Measurements from ENCODE around the gene ASMTL.

ASMTL gene

DNA sequence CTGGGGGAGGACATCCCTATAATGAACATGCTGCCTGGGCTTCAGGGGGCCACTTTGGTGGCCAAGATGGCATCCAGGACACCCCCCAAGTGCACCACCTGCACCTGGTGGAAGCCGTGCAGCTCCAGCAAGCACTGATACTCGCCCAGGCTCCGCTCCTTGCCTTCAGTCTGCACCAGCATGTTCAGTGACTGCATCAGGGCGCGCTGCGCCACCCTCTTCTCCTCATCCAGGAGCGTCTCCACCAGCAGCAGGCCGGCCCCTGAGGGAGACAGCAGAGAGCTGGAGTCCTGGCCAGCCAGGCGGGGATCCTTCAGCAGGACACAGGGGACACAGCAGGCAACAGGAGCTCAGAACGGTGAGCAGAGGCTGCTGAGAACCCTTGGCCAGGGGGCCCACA lies 49.5 kb downstream of the ASMTL start:
- DNase-seq (ENCODE audit: low spot score), result no peak

- no peak for DNase-seq (ENCODE audit: low spot score)
These were observed 50.9 kb downstream of the ASMTL start for GRCh38 chrX:1401611-1402430.

- no peak for DNase-seq (ENCODE audit: low spot score)
These were observed 51.8 kb downstream of the ASMTL start for GRCh38 chrX:1400742-1401471.

DNA sequence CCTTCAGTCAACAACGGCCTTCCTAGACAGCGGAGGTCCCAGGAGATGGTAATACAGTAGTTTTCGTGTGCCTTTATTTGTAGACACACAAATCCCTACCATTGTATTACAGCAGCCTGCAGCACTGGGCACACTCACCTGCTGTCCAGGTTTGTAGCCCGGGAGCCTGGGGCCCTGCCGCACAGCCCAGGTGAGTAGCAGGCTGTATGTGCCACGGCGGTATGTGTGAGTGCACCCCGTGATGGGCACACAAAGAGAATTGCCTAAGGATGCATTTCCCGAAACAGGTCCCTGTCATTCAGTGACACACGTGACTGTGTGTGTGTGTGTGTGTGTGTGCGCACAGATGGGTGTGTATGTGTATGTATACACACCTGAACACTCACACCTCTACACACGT lies 52.7 kb downstream of the ASMTL start:
- DNase-seq (ENCODE audit: low spot score), result no peak

DNA sequence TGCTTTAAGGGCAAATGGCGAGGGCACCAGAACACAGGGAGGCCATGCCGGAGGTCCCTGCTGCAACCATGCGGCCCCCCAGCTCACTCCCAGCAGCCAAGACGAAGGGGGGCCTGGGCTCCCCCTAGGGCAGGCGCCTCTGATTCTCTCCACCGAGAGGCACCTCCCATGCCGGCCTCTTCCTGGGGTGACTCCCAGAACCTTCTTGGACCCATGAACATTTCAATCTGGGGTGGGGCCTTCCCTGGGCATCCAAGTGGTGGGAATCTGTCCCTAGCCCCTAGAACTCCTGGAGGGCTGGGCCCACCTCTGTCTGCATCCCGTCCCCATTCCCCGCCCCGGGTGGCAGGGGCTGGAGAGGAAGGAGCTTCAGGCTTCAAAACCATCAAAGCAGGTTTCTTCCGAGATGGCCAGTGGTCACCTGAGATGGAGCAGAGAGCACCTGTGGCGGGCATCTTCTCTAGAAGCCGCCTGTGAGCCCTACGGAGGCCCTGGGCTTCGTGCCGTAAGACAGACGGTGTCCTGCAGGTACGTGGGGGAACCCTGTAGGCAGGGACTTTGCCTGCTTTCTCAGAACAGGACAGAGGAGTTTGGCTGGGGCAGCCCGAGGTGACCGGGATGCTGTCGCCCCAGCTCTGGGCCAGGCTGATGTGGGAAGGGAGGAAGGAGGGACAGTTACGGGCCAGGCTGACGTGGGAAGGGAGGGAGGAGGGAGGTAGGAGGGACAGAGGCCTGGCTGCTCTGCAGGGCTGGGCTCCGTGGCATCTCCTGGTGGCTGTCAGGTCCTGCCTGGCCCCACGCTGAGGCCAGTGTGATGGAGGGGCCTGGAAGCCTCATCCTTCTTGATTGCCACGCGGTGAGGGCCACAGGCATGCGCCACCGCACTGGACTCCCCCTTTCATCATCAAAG lies 54.0 kb downstream of the ASMTL start:
- DNase-seq (ENCODE audit: low spot score), result no peak

- no peak for DNase-seq (ENCODE audit: low spot score)
These were observed 55.1 kb downstream of the ASMTL start for GRCh38 chrX:1397441-1398270.

GRCh38 chrX:1397001-1397400 lies 55.7 kb downstream of the ASMTL start:
- DNase-seq (ENCODE audit: low spot score), result no peak

- no peak for DNase-seq (ENCODE audit: low spot score)
These were observed 57.0 kb downstream of the ASMTL start for GRCh38 chrX:1395646-1396216.

DNA sequence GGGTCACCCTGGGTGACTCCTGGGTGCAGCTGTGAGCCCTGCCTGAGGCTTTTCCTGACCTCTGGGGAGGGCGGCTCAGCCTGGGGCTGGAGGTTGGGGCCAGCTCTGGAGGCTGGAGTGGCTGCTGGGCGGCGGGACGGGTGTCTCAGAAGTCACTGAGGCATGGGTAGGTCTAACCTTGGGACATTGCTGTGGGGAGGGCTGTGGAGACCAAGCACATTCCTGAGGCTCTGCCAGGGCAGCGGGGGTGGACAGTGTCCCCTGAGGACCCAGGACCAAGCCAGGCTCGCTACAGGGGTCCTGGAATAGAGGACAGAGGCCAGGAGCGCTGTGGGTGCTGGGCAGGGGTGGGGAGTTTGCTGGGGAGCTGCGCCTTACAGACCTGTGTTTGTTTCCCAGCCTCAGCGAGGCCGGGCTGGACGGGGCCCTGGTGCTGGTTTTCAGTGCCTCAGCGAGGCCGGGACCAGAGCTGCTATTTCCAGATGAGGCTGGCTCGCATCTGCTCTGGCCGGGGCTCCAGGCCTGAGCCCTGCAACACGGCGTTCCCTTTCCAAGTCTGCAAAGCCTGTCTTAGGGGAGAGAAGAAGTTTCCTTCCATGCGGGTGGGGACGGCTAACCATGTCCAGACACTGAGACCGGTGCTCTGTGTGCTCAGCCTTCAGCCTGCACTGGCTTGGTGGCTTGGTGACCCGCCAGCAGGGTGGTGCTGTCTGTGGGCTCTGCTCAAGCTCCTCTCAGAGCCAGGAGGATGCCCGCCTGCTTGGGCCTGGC lies 57.8 kb downstream of the ASMTL start:
- DNase-seq (ENCODE audit: low spot score), result no peak

GRCh38 chrX:1393871-1394615 lies 58.7 kb downstream of the ASMTL start:
- no peak for DNase-seq (ENCODE audit: low spot score)

- peak; percentile 67 for DNase-seq (ENCODE audit: low spot score)
These were observed 60.2 kb downstream of the ASMTL start for GRCh38 chrX:1392376-1393068.

DNA sequence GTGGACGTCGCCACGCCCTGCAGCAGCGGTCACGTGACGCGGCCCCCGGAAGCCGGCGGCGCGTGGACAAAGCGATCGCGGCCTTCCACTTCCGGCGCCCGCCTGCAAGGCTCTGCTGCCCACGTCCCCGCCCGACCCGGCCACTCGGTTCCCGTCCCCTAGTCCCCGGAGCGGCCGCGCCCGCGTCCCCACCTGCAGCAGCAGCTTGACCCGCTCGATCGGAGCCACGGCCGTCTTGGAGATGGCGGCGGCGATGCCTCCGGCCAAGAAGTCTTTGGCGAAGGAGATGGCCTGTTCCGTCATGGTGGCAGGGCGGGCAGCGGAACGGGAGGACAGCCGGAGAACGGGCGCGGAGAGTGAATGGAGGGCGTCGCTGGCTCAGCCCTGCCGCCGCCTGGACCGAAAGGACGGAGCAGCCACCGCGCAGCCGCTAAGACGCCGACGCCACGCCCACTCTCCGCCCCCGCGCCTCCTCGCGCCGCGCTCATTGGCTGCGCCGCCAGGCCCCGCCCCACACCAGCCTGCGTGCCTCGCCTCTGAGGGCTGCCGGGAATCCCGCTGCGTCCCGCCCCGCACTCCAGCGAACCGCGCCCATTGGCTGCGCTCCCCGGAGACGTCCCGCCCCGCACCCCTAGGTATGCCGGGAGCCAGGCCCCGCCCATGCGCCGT lies 60.9 kb downstream of the ASMTL start, which contains the start of gene SLC25A6:
Gene SLC25A6, minus strand, starts transcription at position 407 of the 669 bp plus-strand sequence. Its CDS starts 104 bp downstream, at position 303.
- peak; percentile 98 for DNase-seq (ENCODE audit: low spot score)

GRCh38 chrX:1391370-1391706 lies 61.4 kb downstream of the ASMTL start:
- no peak for DNase-seq (ENCODE audit: low spot score)

GRCh38 chrX:1390621-1391369 lies 61.9 kb downstream of the ASMTL start:
- DNase-seq (ENCODE audit: low spot score), result no peak

- DNase-seq (ENCODE audit: low spot score), result no peak
These were observed 62.8 kb downstream of the ASMTL start for GRCh38 chrX:1389993-1390285.

GRCh38 chrX:1389181-1389992 lies 63.3 kb downstream of the ASMTL start:
- DNase-seq (ENCODE audit: low spot score), result no peak

DNA sequence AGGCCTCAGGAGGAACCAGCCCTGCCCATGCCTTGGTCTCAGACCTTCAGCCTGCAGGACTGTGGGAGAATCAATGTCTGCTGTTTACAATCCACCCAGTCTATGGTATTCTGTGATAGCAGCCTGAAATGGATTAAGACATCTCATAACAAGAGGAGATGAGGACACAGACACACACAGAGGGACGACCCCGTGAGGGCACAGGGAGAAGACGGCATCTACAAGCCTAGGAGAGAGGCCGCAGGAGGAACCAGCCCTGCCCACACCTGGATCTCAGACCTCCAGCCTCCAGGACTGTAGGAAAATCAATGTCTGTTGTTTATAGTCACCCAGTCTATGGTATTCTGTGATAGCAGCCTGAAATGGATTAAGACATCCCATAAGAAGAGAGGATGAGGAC lies 64.1 kb downstream of the ASMTL start:
- no peak for DNase-seq (ENCODE audit: low spot score)
